Astrocyte (in vitro differentiated cells and primary cell): ENCODE measurements around the gene CRLF2. TPM values are rescaled to one million over a fixed set of nuclear protein-coding genes. Genes with fewer than 3 reads are reported as not detected.

Experiments used
- DNase-seq: peaks from one replicate; pipeline ENCODE4 v3.0.0-alpha.2; 2010; ENCODE audit warnings: low read depth
- FAIRE-seq: peaks from 2 replicates; lab custom pipeline; 2011; peaks lifted over from hg19 to GRCh38; lab: Jason Lieb, UNC
- H2AFZ ChIP-seq: 2 replicates; pipeline ENCODE4 v1.6.0; 2012; ENCODE audit warnings: low read depth, low read length, inconsistent platforms
- H3K27ac ChIP-seq: 2 replicates; pipeline ENCODE4 v1.5.1; 2011; ENCODE audit warnings: low read depth, low read length, inconsistent platforms
- H3K27me3 ChIP-seq: 2 replicates; pipeline ENCODE4 v1.6.0; 2011; ENCODE audit warnings: low read length, inconsistent platforms; ENCODE audit not compliant: insufficient read depth
- H3K36me3 ChIP-seq: 2 replicates; pipeline ENCODE4 v1.5.1; 2011; ENCODE audit warnings: low read length, inconsistent platforms; ENCODE audit not compliant: insufficient read depth
- H3K4me1 ChIP-seq: 2 replicates; pipeline ENCODE4 v1.5.1; 2011; ENCODE audit warnings: low read length, inconsistent platforms; ENCODE audit not compliant: insufficient read depth
- H3K4me2 ChIP-seq: 2 replicates; pipeline ENCODE4 v1.6.0; 2012; ENCODE audit warnings: low read length, inconsistent platforms
- H3K4me3 ChIP-seq: 2 replicates; pipeline ENCODE4 v1.5.1; 2011; ENCODE audit warnings: low read depth, mild to moderate bottlenecking, low read length, inconsistent platforms; ENCODE audit not compliant: insufficient read depth
- H3K79me2 ChIP-seq: 2 replicates; pipeline ENCODE4 v1.6.0; 2012; ENCODE audit warnings: mild to moderate bottlenecking, low read length, inconsistent platforms; ENCODE audit not compliant: insufficient read depth
- H3K9ac ChIP-seq: 2 replicates; pipeline ENCODE4 v1.6.0; 2012; ENCODE audit warnings: mild to moderate bottlenecking, low read length, inconsistent platforms
- H3K9me3 ChIP-seq: 2 replicates; pipeline ENCODE4 v1.5.1; 2012; ENCODE audit warnings: low read depth, mild to moderate bottlenecking, low read length, inconsistent platforms; ENCODE audit not compliant: insufficient read depth
- H4K20me1 ChIP-seq: 2 replicates; pipeline ENCODE4 v1.6.0; 2012; ENCODE audit warnings: low read length, inconsistent platforms; ENCODE audit not compliant: insufficient read depth
- H3K27ac Mint-ChIP-seq: one replicate; pipeline ENCODE4 v1.8.0; 2021; ENCODE audit warnings: mild to moderate bottlenecking, mixed read lengths; ENCODE audit not compliant: unreplicated experiment
- H3K27me3 Mint-ChIP-seq: one replicate; pipeline ENCODE4 v1.8.0; 2021; ENCODE audit warnings: low read depth, mixed read lengths; ENCODE audit not compliant: unreplicated experiment
- H3K36me3 Mint-ChIP-seq: one replicate; pipeline ENCODE4 v1.8.0; 2021; ENCODE audit warnings: low read depth, mixed read lengths; ENCODE audit not compliant: unreplicated experiment
- H3K4me1 Mint-ChIP-seq: one replicate; pipeline ENCODE4 v1.8.0; 2021; ENCODE audit warnings: low read depth, mixed read lengths; ENCODE audit not compliant: unreplicated experiment
- H3K4me3 Mint-ChIP-seq: one replicate; pipeline ENCODE4 v1.8.0; 2021; ENCODE audit warnings: mild to moderate bottlenecking, moderate library complexity, mixed read lengths; ENCODE audit not compliant: unreplicated experiment
- H3K9me3 Mint-ChIP-seq: one replicate; pipeline ENCODE4 v1.8.0; 2021; ENCODE audit warnings: mild to moderate bottlenecking, mixed read lengths; ENCODE audit not compliant: unreplicated experiment
- EZH2 ChIP-seq: IDR thresholded peaks from 2 replicates; pipeline ENCODE4 v1.6.1; 2012; ENCODE audit warnings: mild to moderate bottlenecking, low read length, inconsistent platforms; ENCODE audit not compliant: insufficient read depth
- total RNA-seq: library from RNA; stranded (reverse); gene quantifications from 2 replicates; pipeline ENCODE4 v1.2.1, GENCODE V29; 2021
- TF ChIP-seq, protein P1 (sequence below): IDR thresholded peaks from 2 replicates; pipeline ENCODE4 v1.5.1; 2011; ENCODE audit warnings: low read depth, mild to moderate bottlenecking, inconsistent platforms, low read length, moderate library complexity; ENCODE audit not compliant: insufficient read depth

Gene CRLF2
- total RNA-seq, 1 donor from 2014 or later, result not detected

GRCh38 chrX:1226249-1226648 lies 13.8 kb upstream of the CRLF2 start:
- Histone ChIP-seq H3K4me3 (no peak overlapping the region), H3K4me2 (no peak overlapping the region), H3K27me3 (no peaks in the 10 kb centered on the region), H3K4me1 (no peaks in the 10 kb centered on the region), H3K9ac (no peak overlapping the region), H3K27ac (no peak overlapping the region), H3K79me2 (no peaks in the 10 kb centered on the region), H3K9me3 (peaks cover 9% of the 10 kb centered on the region), H2AFZ (no peak overlapping the region), H3K36me3 (no peaks in the 10 kb centered on the region), H4K20me1 (no peaks in the 10 kb centered on the region)
- Mint-ChIP-seq H3K4me3 (no peak overlapping the region), H3K36me3 (no peaks in the 10 kb centered on the region), H3K9me3 (peaks cover 14% of the 10 kb centered on the region), H3K27me3 (no peaks in the 10 kb centered on the region), H3K27ac (no peak overlapping the region), H3K4me1 (no peaks in the 10 kb centered on the region)
- no peak for FAIRE-seq
- TF ChIP-seq, protein P1, sequence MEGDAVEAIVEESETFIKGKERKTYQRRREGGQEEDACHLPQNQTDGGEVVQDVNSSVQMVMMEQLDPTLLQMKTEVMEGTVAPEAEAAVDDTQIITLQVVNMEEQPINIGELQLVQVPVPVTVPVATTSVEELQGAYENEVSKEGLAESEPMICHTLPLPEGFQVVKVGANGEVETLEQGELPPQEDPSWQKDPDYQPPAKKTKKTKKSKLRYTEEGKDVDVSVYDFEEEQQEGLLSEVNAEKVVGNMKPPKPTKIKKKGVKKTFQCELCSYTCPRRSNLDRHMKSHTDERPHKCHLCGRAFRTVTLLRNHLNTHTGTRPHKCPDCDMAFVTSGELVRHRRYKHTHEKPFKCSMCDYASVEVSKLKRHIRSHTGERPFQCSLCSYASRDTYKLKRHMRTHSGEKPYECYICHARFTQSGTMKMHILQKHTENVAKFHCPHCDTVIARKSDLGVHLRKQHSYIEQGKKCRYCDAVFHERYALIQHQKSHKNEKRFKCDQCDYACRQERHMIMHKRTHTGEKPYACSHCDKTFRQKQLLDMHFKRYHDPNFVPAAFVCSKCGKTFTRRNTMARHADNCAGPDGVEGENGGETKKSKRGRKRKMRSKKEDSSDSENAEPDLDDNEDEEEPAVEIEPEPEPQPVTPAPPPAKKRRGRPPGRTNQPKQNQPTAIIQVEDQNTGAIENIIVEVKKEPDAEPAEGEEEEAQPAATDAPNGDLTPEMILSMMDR, result no peak
- no peak for TF ChIP-seq EZH2
- no peak for DNase-seq

- H3K4me2 ChIP-seq, result no peak overlapping the region
- no peak for TF ChIP-seq EZH2
- TF ChIP-seq, protein P1, result no peak
- no peaks in the 10 kb centered on the region for H3K27me3 ChIP-seq
- no peak overlapping the region for H2AFZ ChIP-seq
- Mint-ChIP-seq H3K27ac (no peak overlapping the region), H3K9me3 (peaks cover 11% of the 10 kb centered on the region), H3K27me3 (no peaks in the 10 kb centered on the region), H3K4me1 (no peaks in the 10 kb centered on the region), H3K36me3 (no peaks in the 10 kb centered on the region), H3K4me3 (no peak overlapping the region)
- H3K27ac ChIP-seq, result no peak overlapping the region
- no peak for FAIRE-seq
- no peaks in the 10 kb centered on the region for H4K20me1 ChIP-seq
- no peak overlapping the region for H3K4me3 ChIP-seq
- H3K36me3 ChIP-seq, result no peaks in the 10 kb centered on the region
- no peaks in the 10 kb centered on the region for H3K79me2 ChIP-seq
- no peak overlapping the region for H3K9ac ChIP-seq
- peaks cover 9% of the 10 kb centered on the region for H3K9me3 ChIP-seq
- no peaks in the 10 kb centered on the region for H3K4me1 ChIP-seq
- no peak for DNase-seq
Measured at GRCh38 chrX:1224954-1225353, 12.5 kb upstream of the CRLF2 start.

- no peak for DNase-seq
- Histone ChIP-seq H3K27ac (no peak overlapping the region), H3K36me3 (no peaks in the 10 kb centered on the region), H3K4me3 (no peak overlapping the region), H3K79me2 (no peaks in the 10 kb centered on the region), H3K9ac (no peak overlapping the region), H3K9me3 (peaks cover 9% of the 10 kb centered on the region), H2AFZ (no peak overlapping the region), H3K4me2 (no peak overlapping the region), H3K4me1 (no peaks in the 10 kb centered on the region), H3K27me3 (no peaks in the 10 kb centered on the region), H4K20me1 (no peaks in the 10 kb centered on the region)
- no peak overlapping the region for H3K4me3 Mint-ChIP-seq
- FAIRE-seq, result no peak
- H3K36me3 Mint-ChIP-seq, result no peaks in the 10 kb centered on the region
- TF ChIP-seq EZH2, result no peak
- TF ChIP-seq, protein P1, result no peak
- H3K27ac Mint-ChIP-seq, result no peak overlapping the region
- H3K27me3 Mint-ChIP-seq, result no peaks in the 10 kb centered on the region
- H3K9me3 Mint-ChIP-seq, result peaks cover 11% of the 10 kb centered on the region
- no peaks in the 10 kb centered on the region for H3K4me1 Mint-ChIP-seq
Measured at GRCh38 chrX:1223242-1223600, 10.8 kb upstream of the CRLF2 start.
